Measurements from ENCODE around the gene BEND3. TPM values are rescaled to one million over a fixed set of nuclear protein-coding genes. Genes with fewer than 3 reads are reported as not detected.

BEND3 gene
- total and polyA plus RNA-seq, 9 of the 15 experiments (the other 6 are each of a cell fraction or from before 2014, with no cell fraction given), result 0.64 to 8.4 (median 3.3) TPM

- no peak for TF ChIP-seq CBX1 (IDR thresholded peaks at IDR 0.05; ENCODE audit: low read depth)
- no peak for TF ChIP-seq BMI1 (IDR thresholded peaks at IDR 0.05; ENCODE audit: low read length)
- TF ChIP-seq BCOR (IDR thresholded peaks at IDR 0.05), result no peak
- TF ChIP-seq NFIC (IDR thresholded peaks at IDR 0.05), result peak; percentile 65
- peak; percentile 98 for TF ChIP-seq NR1H2 (CRISPR knock-in tag; IDR thresholded peaks at IDR 0.05)
- no peak for TF ChIP-seq ZNF146 (CRISPR knock-in tag; IDR thresholded peaks at IDR 0.05; ENCODE audit: unreplicated experiment)
- TF ChIP-seq ZNF444 (CRISPR knock-in tag; IDR thresholded peaks at IDR 0.05), result no peak
- TF ChIP-seq ZNF398 (CRISPR knock-in tag; IDR thresholded peaks at IDR 0.05), result no peak
- peak; percentile 51 for TF ChIP-seq GABPA (tag; conservative IDR thresholded peaks at IDR 0.05; ENCODE audit: low read depth)
- TF ChIP-seq KAT7 (CRISPR knock-in tag; IDR thresholded peaks at IDR 0.05; ENCODE audit: borderline replicate concordance), result no peak
- TF ChIP-seq EP400 (IDR thresholded peaks at IDR 0.05), result no peak
- peak; percentile 55 for TF ChIP-seq ELF1 (tag; IDR thresholded peaks at IDR 0.05)
- no peak for TF ChIP-seq ZBTB34 (CRISPR knock-in tag; IDR thresholded peaks at IDR 0.05)
- TF ChIP-seq CBX8 (IDR thresholded peaks at IDR 0.05; ENCODE audit: borderline replicate concordance, extremely low read depth, low read depth, low read length, poor library complexity, severe bottlenecking), result no peak
- TF ChIP-seq ZNF512 (tag; IDR thresholded peaks at IDR 0.05), result no peak
- no peak for TF ChIP-seq IFI16 (CRISPR knock-in tag; IDR thresholded peaks at IDR 0.05)
- TF ChIP-seq ERF (CRISPR knock-in tag; IDR thresholded peaks at IDR 0.05), result no peak
Measured at GRCh38 chr6:107064579-107065065, 50.7 kb downstream of the BEND3 start (continued).
